Body of pancreas (tissue), 4 donors: ENCODE results near the gene FAM111A.

ENCODE experiments used
- POLR2A ChIP-seq, 3 donors: fragments of 450-650 bp; IDR thresholded peaks; one replicate each; pipeline ENCODE4 v1.6.1; 2016; ENCODE audit warnings: antibody characterized with exemption in 3 of 3, mild to moderate bottlenecking in 2 of 3
- TF ChIP-seq, protein P1 (sequence below), 7 experiments: fragments of 450-650 bp in 4 of 7; fragments of 200-600 bp in 3 of 7; sonication (generic) in 3 of 7; IDR thresholded peaks; one replicate each; pipeline ENCODE4 v1.5.1; 2016 to 2019; ENCODE audit warnings: antibody characterized with exemption in 7 of 7

DNA sequence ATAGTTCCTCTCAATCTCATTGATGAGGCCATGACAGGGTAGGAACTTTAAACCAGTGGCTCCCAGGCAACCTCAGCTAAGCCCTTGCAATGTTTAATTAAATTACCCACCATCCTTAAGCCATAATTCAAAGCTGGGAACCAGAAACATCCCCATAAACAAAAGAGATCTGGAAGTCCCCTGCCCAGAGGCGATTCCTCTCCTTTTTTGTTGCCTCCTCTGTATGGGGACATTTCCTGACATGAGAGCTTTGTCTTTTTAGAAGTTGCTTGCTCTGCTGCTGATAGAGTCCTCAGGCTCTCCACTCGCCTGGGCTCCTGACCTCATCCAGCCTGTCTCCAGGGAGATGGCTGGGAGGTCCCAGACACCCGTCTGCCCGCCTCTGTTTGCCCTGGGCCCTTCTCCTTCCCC is 32.4 kb downstream of the FAM111A start:
- TF ChIP-seq, protein P1, sequence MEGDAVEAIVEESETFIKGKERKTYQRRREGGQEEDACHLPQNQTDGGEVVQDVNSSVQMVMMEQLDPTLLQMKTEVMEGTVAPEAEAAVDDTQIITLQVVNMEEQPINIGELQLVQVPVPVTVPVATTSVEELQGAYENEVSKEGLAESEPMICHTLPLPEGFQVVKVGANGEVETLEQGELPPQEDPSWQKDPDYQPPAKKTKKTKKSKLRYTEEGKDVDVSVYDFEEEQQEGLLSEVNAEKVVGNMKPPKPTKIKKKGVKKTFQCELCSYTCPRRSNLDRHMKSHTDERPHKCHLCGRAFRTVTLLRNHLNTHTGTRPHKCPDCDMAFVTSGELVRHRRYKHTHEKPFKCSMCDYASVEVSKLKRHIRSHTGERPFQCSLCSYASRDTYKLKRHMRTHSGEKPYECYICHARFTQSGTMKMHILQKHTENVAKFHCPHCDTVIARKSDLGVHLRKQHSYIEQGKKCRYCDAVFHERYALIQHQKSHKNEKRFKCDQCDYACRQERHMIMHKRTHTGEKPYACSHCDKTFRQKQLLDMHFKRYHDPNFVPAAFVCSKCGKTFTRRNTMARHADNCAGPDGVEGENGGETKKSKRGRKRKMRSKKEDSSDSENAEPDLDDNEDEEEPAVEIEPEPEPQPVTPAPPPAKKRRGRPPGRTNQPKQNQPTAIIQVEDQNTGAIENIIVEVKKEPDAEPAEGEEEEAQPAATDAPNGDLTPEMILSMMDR (IDR thresholded peaks at IDR 0.05), result no peak
- no peak for TF ChIP-seq POLR2A (IDR thresholded peaks at IDR 0.05)
